ENCODE data around the gene TACR2. TPM values are rescaled to one million over a fixed set of nuclear protein-coding genes. Genes with fewer than 3 reads are reported as not detected.

TACR2 gene
- polyA plus RNA-seq, 4 donors: 0.81 to 4.0 (median 0.86) TPM; not detected in 1

GRCh38 chr10:69413221-69413865, 3.4 kb downstream of the TACR2 start:
- H3K27ac ChIP-seq (ENCODE audit: low read depth in 1 of 3, low read length in 2 of 3): no peak overlapping the region
- H3K27me3 ChIP-seq (ENCODE audit: control insufficient read depth in 3 of 3, insufficient read depth in 3 of 3, low read length in 3 of 3): no peaks in the 10 kb centered on the region
- H3K4me3 ChIP-seq (ENCODE audit: low read depth in 1 of 3, low read length in 3 of 3): no peak overlapping the region
- H3K36me3 ChIP-seq (ENCODE audit: control insufficient read depth in 3 of 3, insufficient read depth in 2 of 3, low read depth in 1 of 3, low read length in 3 of 3): no peaks in the 10 kb centered on the region
- H3K4me1 ChIP-seq (ENCODE audit: control insufficient read depth in 3 of 3, insufficient read depth in 2 of 3, low read depth in 1 of 3, low read length in 2 of 3): peaks cover 0 to 18% (median 4%) of the 10 kb centered on the region in 3 donors
- WGBS, 3 donors: 13 to 50% (median 36%) methylated on average over 12 to 13 of the region's 13 CpGs
- no peak for FAIRE-seq
- H3K9me3 ChIP-seq (ENCODE audit: control insufficient read depth in 2 of 2, insufficient read depth in 1 of 2, low read depth in 1 of 2, low read length in 1 of 2): no peaks in the 10 kb centered on the region
- peak in 1 of 2 donors; percentile 64 for DNase-seq

- DNase-seq (no peak), FAIRE-seq (no peak)
- Histone ChIP-seq H3K4me1 (ENCODE audit: control insufficient read depth in 3 of 3, insufficient read depth in 2 of 3, low read depth in 1 of 3, low read length in 2 of 3) (peaks cover 0 to 13% (median 0%) of the 10 kb centered on the region in 3 donors), H3K27ac (ENCODE audit: low read depth in 1 of 3, low read length in 2 of 3) (no peak overlapping the region), H3K36me3 (ENCODE audit: control insufficient read depth in 3 of 3, insufficient read depth in 2 of 3, low read depth in 1 of 3, low read length in 3 of 3) (no peaks in the 10 kb centered on the region), H3K9me3 (ENCODE audit: control insufficient read depth in 2 of 2, insufficient read depth in 1 of 2, low read depth in 1 of 2, low read length in 1 of 2) (no peaks in the 10 kb centered on the region), H3K27me3 (ENCODE audit: control insufficient read depth in 3 of 3, insufficient read depth in 3 of 3, low read length in 3 of 3) (no peaks in the 10 kb centered on the region), H3K4me3 (ENCODE audit: low read depth in 1 of 3, low read length in 3 of 3) (no peak overlapping the region)
- 72 to 79% (median 76%) methylated on average over 3 of the region's 3 CpGs for WGBS, 3 donors
Observed at GRCh38 chr10:69412232-69412790, 4.4 kb downstream of the TACR2 start.

- Histone ChIP-seq H3K9me3 (ENCODE audit: control insufficient read depth in 2 of 2, insufficient read depth in 1 of 2, low read depth in 1 of 2, low read length in 1 of 2) (no peaks in the 10 kb centered on the region), H3K4me1 (ENCODE audit: control insufficient read depth in 3 of 3, insufficient read depth in 2 of 3, low read depth in 1 of 3, low read length in 2 of 3) (peaks cover 0 to 11% (median 0%) of the 10 kb centered on the region in 3 donors), H3K4me3 (ENCODE audit: low read depth in 1 of 3, low read length in 3 of 3) (no peak overlapping the region), H3K27me3 (ENCODE audit: control insufficient read depth in 3 of 3, insufficient read depth in 3 of 3, low read length in 3 of 3) (no peaks in the 10 kb centered on the region), H3K36me3 (ENCODE audit: control insufficient read depth in 3 of 3, insufficient read depth in 2 of 3, low read depth in 1 of 3, low read length in 3 of 3) (no peaks in the 10 kb centered on the region), H3K27ac (ENCODE audit: low read depth in 1 of 3, low read length in 2 of 3) (no peak overlapping the region)
- FAIRE-seq: no peak
- 48 to 62% (median 52%) methylated on average over 4 of the region's 4 CpGs for WGBS, 3 donors
- DNase-seq: no peak
Observed at GRCh38 chr10:69411476-69411875, 5.2 kb downstream of the TACR2 start.

- Histone ChIP-seq H3K4me1 (ENCODE audit: control insufficient read depth in 3 of 3, insufficient read depth in 2 of 3, low read depth in 1 of 3, low read length in 2 of 3) (peaks cover 0 to 11% (median 0%) of the 10 kb centered on the region in 3 donors), H3K36me3 (ENCODE audit: control insufficient read depth in 3 of 3, insufficient read depth in 2 of 3, low read depth in 1 of 3, low read length in 3 of 3) (no peaks in the 10 kb centered on the region), H3K27ac (ENCODE audit: low read depth in 1 of 3, low read length in 2 of 3) (no peak overlapping the region), H3K9me3 (ENCODE audit: control insufficient read depth in 2 of 2, insufficient read depth in 1 of 2, low read depth in 1 of 2, low read length in 1 of 2) (no peaks in the 10 kb centered on the region), H3K4me3 (ENCODE audit: low read depth in 1 of 3, low read length in 3 of 3) (no peak overlapping the region), H3K27me3 (ENCODE audit: control insufficient read depth in 3 of 3, insufficient read depth in 3 of 3, low read length in 3 of 3) (no peaks in the 10 kb centered on the region)
- DNase-seq (no peak), FAIRE-seq (no peak)
- 82 to 88% (median 86%) methylated on average over 10 of the region's 10 CpGs for WGBS, 3 donors
Observed at GRCh38 chr10:69410487-69410886, 6.2 kb downstream of the TACR2 start.

- 59 to 71% (median 62%) methylated on average over 6 of the region's 6 CpGs for WGBS, 3 donors
- DNase-seq: no peak
- H3K27ac ChIP-seq (ENCODE audit: low read depth in 1 of 3, low read length in 2 of 3): no peak overlapping the region
- peaks cover 0 to 11% (median 0%) of the 10 kb centered on the region in 3 donors for H3K4me1 ChIP-seq (ENCODE audit: control insufficient read depth in 3 of 3, insufficient read depth in 2 of 3, low read depth in 1 of 3, low read length in 2 of 3)
- H3K4me3 ChIP-seq (ENCODE audit: low read depth in 1 of 3, low read length in 3 of 3): no peak overlapping the region
- no peak for FAIRE-seq
- no peaks in the 10 kb centered on the region for H3K9me3 ChIP-seq (ENCODE audit: control insufficient read depth in 2 of 2, insufficient read depth in 1 of 2, low read depth in 1 of 2, low read length in 1 of 2)
- H3K27me3 ChIP-seq (ENCODE audit: control insufficient read depth in 3 of 3, insufficient read depth in 3 of 3, low read length in 3 of 3): no peaks in the 10 kb centered on the region
- no peaks in the 10 kb centered on the region for H3K36me3 ChIP-seq (ENCODE audit: control insufficient read depth in 3 of 3, insufficient read depth in 2 of 3, low read depth in 1 of 3, low read length in 3 of 3)
Observed at GRCh38 chr10:69409968-69410367, 6.8 kb downstream of the TACR2 start.

GRCh38 chr10:69409176-69409495, 7.6 kb downstream of the TACR2 start:
- no peaks in the 10 kb centered on the region for H3K9me3 ChIP-seq (ENCODE audit: control insufficient read depth in 2 of 2, insufficient read depth in 1 of 2, low read depth in 1 of 2, low read length in 1 of 2)
- DNase-seq (no peak), FAIRE-seq (no peak)
- H3K27ac ChIP-seq (ENCODE audit: low read depth in 1 of 3, low read length in 2 of 3): peak overlapping the region; percentile 53 to 73 (median 70)
- H3K4me3 ChIP-seq (ENCODE audit: low read depth in 1 of 3, low read length in 3 of 3): peak overlapping the region in 1 of 3 donors; percentile 31
- no peaks in the 10 kb centered on the region for H3K27me3 ChIP-seq (ENCODE audit: control insufficient read depth in 3 of 3, insufficient read depth in 3 of 3, low read length in 3 of 3)
- no peaks in the 10 kb centered on the region for H3K36me3 ChIP-seq (ENCODE audit: control insufficient read depth in 3 of 3, insufficient read depth in 2 of 3, low read depth in 1 of 3, low read length in 3 of 3)
- WGBS, 3 donors: 15 to 21% (median 18%) methylated on average over 7 of the region's 7 CpGs
- peaks cover 0 to 11% (median 0%) of the 10 kb centered on the region in 3 donors for H3K4me1 ChIP-seq (ENCODE audit: control insufficient read depth in 3 of 3, insufficient read depth in 2 of 3, low read depth in 1 of 3, low read length in 2 of 3)

GRCh38 chr10:69408318-69409175, 8.2 kb downstream of the TACR2 start:
- no peak for FAIRE-seq
- peak overlapping the region in 1 of 3 donors; percentile 31 for H3K4me3 ChIP-seq (ENCODE audit: low read depth in 1 of 3, low read length in 3 of 3)
- WGBS, 3 donors: 3 to 4% (median 4%) methylated on average over 37 to 62 of the region's 64 CpGs
- peak overlapping the region; percentile 53 to 73 (median 70) for H3K27ac ChIP-seq (ENCODE audit: low read depth in 1 of 3, low read length in 2 of 3)
- H3K36me3 ChIP-seq (ENCODE audit: control insufficient read depth in 3 of 3, insufficient read depth in 2 of 3, low read depth in 1 of 3, low read length in 3 of 3): no peaks in the 10 kb centered on the region
- peaks cover 0 to 11% (median 0%) of the 10 kb centered on the region in 3 donors for H3K4me1 ChIP-seq (ENCODE audit: control insufficient read depth in 3 of 3, insufficient read depth in 2 of 3, low read depth in 1 of 3, low read length in 2 of 3)
- no peaks in the 10 kb centered on the region for H3K9me3 ChIP-seq (ENCODE audit: control insufficient read depth in 2 of 2, insufficient read depth in 1 of 2, low read depth in 1 of 2, low read length in 1 of 2)
- DNase-seq: peak; percentile 94
- H3K27me3 ChIP-seq (ENCODE audit: control insufficient read depth in 3 of 3, insufficient read depth in 3 of 3, low read length in 3 of 3): no peaks in the 10 kb centered on the region

GRCh38 chr10:69407621-69408301, 9.0 kb downstream of the TACR2 start:
- 64 to 74% (median 71%) methylated on average over 14 of the region's 14 CpGs for WGBS, 3 donors
- H3K4me1 ChIP-seq (ENCODE audit: control insufficient read depth in 3 of 3, insufficient read depth in 2 of 3, low read depth in 1 of 3, low read length in 2 of 3): peaks cover 0 to 11% (median 0%) of the 10 kb centered on the region in 3 donors
- H3K27me3 ChIP-seq (ENCODE audit: control insufficient read depth in 3 of 3, insufficient read depth in 3 of 3, low read length in 3 of 3): no peaks in the 10 kb centered on the region
- FAIRE-seq (no peak), DNase-seq (no peak)
- H3K9me3 ChIP-seq (ENCODE audit: control insufficient read depth in 2 of 2, insufficient read depth in 1 of 2, low read depth in 1 of 2, low read length in 1 of 2): no peaks in the 10 kb centered on the region
- H3K36me3 ChIP-seq (ENCODE audit: control insufficient read depth in 3 of 3, insufficient read depth in 2 of 3, low read depth in 1 of 3, low read length in 3 of 3): no peaks in the 10 kb centered on the region
- no peak overlapping the region for H3K27ac ChIP-seq (ENCODE audit: low read depth in 1 of 3, low read length in 2 of 3)
- no peak overlapping the region for H3K4me3 ChIP-seq (ENCODE audit: low read depth in 1 of 3, low read length in 3 of 3)

Measured in small intestine (tissue), 7 donors.